OCI-LY1 (cell line): ENCODE measurements around the gene POLA2.

Experiments
- CTCF ChIP-seq: fragments of 200-600 bp; sonication (generic), shearing (Covaris generic); IDR thresholded peaks from 2 replicates; pipeline ENCODE4 v1.5.1; 2017; ENCODE audit warnings: mild to moderate bottlenecking, antibody characterized with exemption, low read length, moderate library complexity, mixed read lengths
- EZH2 ChIP-seq: fragments of 200-600 bp; sonication (generic), shearing (Covaris generic); IDR thresholded peaks from 2 replicates; pipeline ENCODE4 v1.8.0; 2017; ENCODE audit warnings: borderline replicate concordance, mixed run types, mild to moderate bottlenecking, antibody characterized with exemption, low read length, moderate library complexity, mixed read lengths

GRCh38 chr11:65287601-65288000 lies 25.8 kb downstream of the POLA2 start:
- TF ChIP-seq CTCF (no peak), EZH2 (no peak)
